Endodermal cell (in vitro differentiated cells): Measurements from ENCODE around the gene ZNF688. TPM values are rescaled to one million over a fixed set of nuclear protein-coding genes. Genes with fewer than 3 reads are reported as not detected.

Source experiments
- DNase-seq: peaks from one replicate; pipeline ENCODE4 v3.0.0-alpha.2; 2017
- H3K27ac ChIP-seq: 2 replicates; pipeline ENCODE4 v1.5.1; 2013; ENCODE audit warnings: mild to moderate bottlenecking, low read depth, low read length, moderate library complexity
- H3K27me3 ChIP-seq: 2 replicates; pipeline ENCODE4 v1.6.1; 2013; ENCODE audit warnings: mild to moderate bottlenecking, low read length, moderate library complexity; ENCODE audit not compliant: insufficient read depth, control insufficient read depth, poor library complexity, severe bottlenecking
- H3K36me3 ChIP-seq: 2 replicates; pipeline ENCODE4 v1.7.0; 2013; ENCODE audit warnings: mild to moderate bottlenecking, low read length, moderate library complexity; ENCODE audit not compliant: control insufficient read depth, insufficient read depth
- H3K4me1 ChIP-seq: one replicate; pipeline ENCODE4 v1.7.0; 2013; ENCODE audit warnings: low read length; ENCODE audit not compliant: control insufficient read depth, insufficient read depth
- H3K4me3 ChIP-seq: 2 replicates; pipeline ENCODE4 v1.5.1; 2013; ENCODE audit warnings: mild to moderate bottlenecking, low read length, moderate library complexity
- H3K9ac ChIP-seq: 2 replicates; pipeline ENCODE4 v1.6.1; 2013; ENCODE audit warnings: mild to moderate bottlenecking, low read length, moderate library complexity; ENCODE audit not compliant: poor library complexity, severe bottlenecking; ENCODE audit errors: extremely low read depth
- H3K9me3 ChIP-seq: 2 replicates; pipeline ENCODE4 v1.6.1; 2013; ENCODE audit warnings: mild to moderate bottlenecking, low read length, moderate library complexity; ENCODE audit not compliant: control insufficient read depth
- H3K27ac Mint-ChIP-seq: 2 replicates; pipeline ENCODE4 v1.8.0; 2020; ENCODE audit warnings: mixed read lengths
- H3K27me3 Mint-ChIP-seq: 2 replicates; pipeline ENCODE4 v1.8.0; 2021; ENCODE audit warnings: mild to moderate bottlenecking, mixed read lengths; ENCODE audit not compliant: insufficient read depth
- H3K36me3 Mint-ChIP-seq: 2 replicates; pipeline ENCODE4 v1.8.0; 2020; ENCODE audit warnings: low read depth, mixed read lengths
- H3K4me1 Mint-ChIP-seq: 2 replicates; pipeline ENCODE4 v1.8.0; 2020; ENCODE audit warnings: mixed read lengths
- H3K4me3 Mint-ChIP-seq: 2 replicates; pipeline ENCODE4 v1.8.0; 2020; ENCODE audit warnings: mild to moderate bottlenecking, moderate library complexity, mixed read lengths
- H3K9me3 Mint-ChIP-seq: 2 replicates; pipeline ENCODE4 v1.8.0; 2020; ENCODE audit warnings: mild to moderate bottlenecking, mixed read lengths
- WGBS, 2 experiments: methylation state at CpG; one replicate each; pipeline versions ENCODE4 v1.1.5 to v1.1.7; 2013; ENCODE audit warnings: missing lambda C conversion rate in 2 of 2, mixed read lengths in 1 of 2; ENCODE audit not compliant: insufficient coverage in 1 of 2, insufficient read length in 1 of 2; 5-methylcytosine and 5-hydroxymethylcytosine counted together
- total RNA-seq, 2 donors: library from RNA; stranded (reverse); fragmentation: NEBNext Ultra II Directional in 1 of 2; extraction: Animal tissue kit (Norgen Biotek cat#: 25700) in 1 of 2; gene quantifications; 2 replicates in 1 of 2; 3 replicates in 1 of 2; pipeline ENCODE4 v1.2.1, GENCODE V29; 2021
- TF ChIP-seq, protein P1 (sequence below): fragments of 200-600 bp; sonication (generic); conservative IDR thresholded peaks from 2 replicates; pipeline ENCODE4 v1.5.0; 2021; ENCODE audit warnings: antibody characterized with exemption, mild to moderate bottlenecking

The ZNF688 gene
- total RNA-seq, 2 donors from 2014 or later = 6.4 to 7.5 TPM

- Mint-ChIP-seq H3K4me3 (peak within 1 kb of the TSS; percentile 70), H3K27ac (peak within 1 kb of the TSS; percentile 81), H3K27me3 (no peaks in the 10 kb centered on the region), H3K9me3 (no peaks in the 10 kb centered on the region), H3K4me1 (peaks cover 10% of the 10 kb centered on the region), H3K36me3 (peaks cover 45% of the 10 kb centered on the region)
- no peaks in the 10 kb centered on the region for H3K27me3 ChIP-seq
- peak; percentile 99 for DNase-seq
- H3K9me3 ChIP-seq = no peaks in the 10 kb centered on the region
- peak within 1 kb of the TSS; percentile 90 for H3K4me3 ChIP-seq
- peak within 1 kb of the TSS; percentile 77 for H3K27ac ChIP-seq
- no peaks in the 10 kb centered on the region for H3K4me1 ChIP-seq
- peaks cover 36% of the 10 kb centered on the region for H3K36me3 ChIP-seq
- TF ChIP-seq, protein P1, sequence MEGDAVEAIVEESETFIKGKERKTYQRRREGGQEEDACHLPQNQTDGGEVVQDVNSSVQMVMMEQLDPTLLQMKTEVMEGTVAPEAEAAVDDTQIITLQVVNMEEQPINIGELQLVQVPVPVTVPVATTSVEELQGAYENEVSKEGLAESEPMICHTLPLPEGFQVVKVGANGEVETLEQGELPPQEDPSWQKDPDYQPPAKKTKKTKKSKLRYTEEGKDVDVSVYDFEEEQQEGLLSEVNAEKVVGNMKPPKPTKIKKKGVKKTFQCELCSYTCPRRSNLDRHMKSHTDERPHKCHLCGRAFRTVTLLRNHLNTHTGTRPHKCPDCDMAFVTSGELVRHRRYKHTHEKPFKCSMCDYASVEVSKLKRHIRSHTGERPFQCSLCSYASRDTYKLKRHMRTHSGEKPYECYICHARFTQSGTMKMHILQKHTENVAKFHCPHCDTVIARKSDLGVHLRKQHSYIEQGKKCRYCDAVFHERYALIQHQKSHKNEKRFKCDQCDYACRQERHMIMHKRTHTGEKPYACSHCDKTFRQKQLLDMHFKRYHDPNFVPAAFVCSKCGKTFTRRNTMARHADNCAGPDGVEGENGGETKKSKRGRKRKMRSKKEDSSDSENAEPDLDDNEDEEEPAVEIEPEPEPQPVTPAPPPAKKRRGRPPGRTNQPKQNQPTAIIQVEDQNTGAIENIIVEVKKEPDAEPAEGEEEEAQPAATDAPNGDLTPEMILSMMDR = no peak
- peak within 1 kb of the TSS; percentile 70 for H3K9ac ChIP-seq
- WGBS, 2 experiments = 5 to 15% methylated on average over 23 to 50 of the region's 50 CpGs
Measured at GRCh38 chr16:30585400-30586191, 14.1 kb upstream of the ZNF688 start, which contains the start of gene ZNF785. TSS of gene ZNF785 (minus strand) at chr16:30585697. CDS start at chr16:30585611, 86 bp downstream.

DNA sequence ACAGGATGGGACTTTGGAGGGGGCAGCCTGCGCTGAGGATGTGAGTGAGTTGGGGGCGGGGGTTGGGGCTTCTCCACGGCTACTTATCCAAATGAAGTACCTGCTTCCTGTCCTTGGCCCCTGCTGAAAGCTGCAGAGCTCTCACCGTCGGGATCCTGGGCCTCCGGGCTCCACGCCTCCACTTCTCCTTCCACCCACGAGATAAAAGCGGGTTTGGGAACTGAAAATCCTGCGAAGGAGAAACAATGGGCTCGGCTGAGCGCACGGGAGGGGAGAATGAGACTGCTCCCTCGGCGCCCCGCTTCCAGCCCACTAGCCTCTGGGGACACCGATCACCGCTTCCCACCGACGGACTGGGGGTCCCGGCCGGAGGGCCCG, 13.5 kb upstream of the ZNF688 start:
- TF ChIP-seq, protein P1 = no peak
- Mint-ChIP-seq H3K4me3 (peak overlapping the region; percentile 70), H3K9me3 (no peaks in the 10 kb centered on the region), H3K4me1 (peaks cover 10% of the 10 kb centered on the region), H3K27ac (peak overlapping the region; percentile 74), H3K36me3 (peaks cover 47% of the 10 kb centered on the region), H3K27me3 (no peaks in the 10 kb centered on the region)
- H3K4me3 ChIP-seq = peak overlapping the region; percentile 90
- H3K27me3 ChIP-seq = no peaks in the 10 kb centered on the region
- WGBS, 2 experiments = 4 to 5% methylated on average over 4 to 22 of the region's 23 CpGs
- H3K9ac ChIP-seq = peak overlapping the region; percentile 70
- no peaks in the 10 kb centered on the region for H3K4me1 ChIP-seq
- H3K27ac ChIP-seq = peak overlapping the region; percentile 77
- peaks cover 36% of the 10 kb centered on the region for H3K36me3 ChIP-seq
- H3K9me3 ChIP-seq = no peaks in the 10 kb centered on the region
- DNase-seq = peak; percentile 77

- no peaks in the 10 kb centered on the region for H3K9me3 Mint-ChIP-seq
- H3K27me3 Mint-ChIP-seq = no peaks in the 10 kb centered on the region
- Histone ChIP-seq H3K27ac (no peak overlapping the region), H3K9me3 (no peaks in the 10 kb centered on the region), H3K4me1 (no peaks in the 10 kb centered on the region), H3K27me3 (no peaks in the 10 kb centered on the region), H3K9ac (no peak overlapping the region), H3K36me3 (peaks cover 50% of the 10 kb centered on the region), H3K4me3 (no peak overlapping the region)
- H3K4me3 Mint-ChIP-seq = no peak overlapping the region
- DNase-seq = no peak
- H3K27ac Mint-ChIP-seq = no peak overlapping the region
- H3K36me3 Mint-ChIP-seq = peaks cover 55% of the 10 kb centered on the region
- TF ChIP-seq, protein P1 = no peak
- 95% methylated on average over 23 to 48 of the region's 48 CpGs for WGBS, 2 experiments
- H3K4me1 Mint-ChIP-seq = peaks cover 10% of the 10 kb centered on the region
Measured at GRCh38 chr16:30582611-30583340, 11.3 kb upstream of the ZNF688 start.
